ENCODE data around the gene SLC7A8.

The SLC7A8 gene

GRCh38 chr14:23160924-23161522 is 22.4 kb downstream of the SLC7A8 start:
- H3K4me1 ChIP-seq (ENCODE audit: control insufficient read depth, insufficient read depth, low read length), result peaks cover 8% of the 10 kb centered on the region
- no peaks in the 10 kb centered on the region for H3K27me3 ChIP-seq (ENCODE audit: control insufficient read depth, insufficient read depth, low read length, poor library complexity, severe bottlenecking)
- peak overlapping the region; percentile 65 for H3K27ac ChIP-seq (ENCODE audit: insufficient read depth, low read depth, low read length, poor library complexity, severe bottlenecking)
- H3K4me3 ChIP-seq (ENCODE audit: insufficient read depth, low read depth, low read length), result no peak overlapping the region
- 11 to 15% methylated on average over 11 of the region's 11 CpGs for WGBS, 2 experiments
- no peaks in the 10 kb centered on the region for H3K36me3 ChIP-seq (ENCODE audit: control insufficient read depth, insufficient read depth, low read length)
- H3K9me3 ChIP-seq (ENCODE audit: control insufficient read depth, low read length), result no peaks in the 10 kb centered on the region

- Histone ChIP-seq H3K27ac (ENCODE audit: insufficient read depth, low read depth, low read length, poor library complexity, severe bottlenecking) (no peak overlapping the region), H3K4me3 (ENCODE audit: insufficient read depth, low read depth, low read length) (no peak overlapping the region), H3K9me3 (ENCODE audit: control insufficient read depth, low read length) (no peaks in the 10 kb centered on the region), H3K27me3 (ENCODE audit: control insufficient read depth, insufficient read depth, low read length, poor library complexity, severe bottlenecking) (no peaks in the 10 kb centered on the region), H3K36me3 (ENCODE audit: control insufficient read depth, insufficient read depth, low read length) (no peaks in the 10 kb centered on the region), H3K4me1 (ENCODE audit: control insufficient read depth, insufficient read depth, low read length) (peaks cover 20% of the 10 kb centered on the region)
- WGBS, 2 experiments, result 77% methylated on average over 1 of the region's 1 CpG
Measured at GRCh38 chr14:23159532-23159931, 23.9 kb downstream of the SLC7A8 start.

- H3K4me3 ChIP-seq (ENCODE audit: insufficient read depth, low read depth, low read length), result no peak overlapping the region
- H3K36me3 ChIP-seq (ENCODE audit: control insufficient read depth, insufficient read depth, low read length), result no peaks in the 10 kb centered on the region
- H3K9me3 ChIP-seq (ENCODE audit: control insufficient read depth, low read length), result no peaks in the 10 kb centered on the region
- H3K27ac ChIP-seq (ENCODE audit: insufficient read depth, low read depth, low read length, poor library complexity, severe bottlenecking), result no peak overlapping the region
- WGBS, 2 experiments, result 80 to 100% methylated on average over 1 of the region's 2 CpGs
- no peaks in the 10 kb centered on the region for H3K27me3 ChIP-seq (ENCODE audit: control insufficient read depth, insufficient read depth, low read length, poor library complexity, severe bottlenecking)
- H3K4me1 ChIP-seq (ENCODE audit: control insufficient read depth, insufficient read depth, low read length), result peaks cover 22% of the 10 kb centered on the region
Measured at GRCh38 chr14:23158779-23159178, 24.7 kb downstream of the SLC7A8 start.

- H3K36me3 ChIP-seq (ENCODE audit: control insufficient read depth, insufficient read depth, low read length), result no peaks in the 10 kb centered on the region
- WGBS, 2 experiments, result 74 to 75% methylated on average over 10 of the region's 10 CpGs
- no peaks in the 10 kb centered on the region for H3K27me3 ChIP-seq (ENCODE audit: control insufficient read depth, insufficient read depth, low read length, poor library complexity, severe bottlenecking)
- no peak overlapping the region for H3K4me3 ChIP-seq (ENCODE audit: insufficient read depth, low read depth, low read length)
- H3K9me3 ChIP-seq (ENCODE audit: control insufficient read depth, low read length), result no peaks in the 10 kb centered on the region
- H3K27ac ChIP-seq (ENCODE audit: insufficient read depth, low read depth, low read length, poor library complexity, severe bottlenecking), result peak overlapping the region; percentile 55
- H3K4me1 ChIP-seq (ENCODE audit: control insufficient read depth, insufficient read depth, low read length), result peaks cover 21% of the 10 kb centered on the region
Measured at GRCh38 chr14:23154964-23155587, 28.4 kb downstream of the SLC7A8 start.

GRCh38 chr14:23153851-23154796 is 29.3 kb downstream of the SLC7A8 start:
- WGBS, 2 experiments, result 83 to 84% methylated on average over 27 to 28 of the region's 28 CpGs
- Histone ChIP-seq H3K4me1 (ENCODE audit: control insufficient read depth, insufficient read depth, low read length) (peaks cover 14% of the 10 kb centered on the region), H3K27me3 (ENCODE audit: control insufficient read depth, insufficient read depth, low read length, poor library complexity, severe bottlenecking) (no peaks in the 10 kb centered on the region), H3K9me3 (ENCODE audit: control insufficient read depth, low read length) (no peaks in the 10 kb centered on the region), H3K27ac (ENCODE audit: insufficient read depth, low read depth, low read length, poor library complexity, severe bottlenecking) (no peak overlapping the region), H3K36me3 (ENCODE audit: control insufficient read depth, insufficient read depth, low read length) (no peaks in the 10 kb centered on the region), H3K4me3 (ENCODE audit: insufficient read depth, low read depth, low read length) (no peak overlapping the region)

- H3K36me3 ChIP-seq (ENCODE audit: control insufficient read depth, insufficient read depth, low read length), result no peaks in the 10 kb centered on the region
Measured at GRCh38 chr14:23151342-23151741, 32.1 kb downstream of the SLC7A8 start.

GRCh38 chr14:23149745-23150144 is 33.7 kb downstream of the SLC7A8 start:
- H3K9me3 ChIP-seq (ENCODE audit: control insufficient read depth, low read length), result no peaks in the 10 kb centered on the region
- no peaks in the 10 kb centered on the region for H3K27me3 ChIP-seq (ENCODE audit: control insufficient read depth, insufficient read depth, low read length, poor library complexity, severe bottlenecking)
- no peak overlapping the region for H3K4me3 ChIP-seq (ENCODE audit: insufficient read depth, low read depth, low read length)
- peaks cover 13% of the 10 kb centered on the region for H3K4me1 ChIP-seq (ENCODE audit: control insufficient read depth, insufficient read depth, low read length)
- H3K36me3 ChIP-seq (ENCODE audit: control insufficient read depth, insufficient read depth, low read length), result no peaks in the 10 kb centered on the region
- H3K27ac ChIP-seq (ENCODE audit: insufficient read depth, low read depth, low read length, poor library complexity, severe bottlenecking), result no peak overlapping the region

More at GRCh38 chr14:23151342-23151741, 32.1 kb downstream of the SLC7A8 start:
- Histone ChIP-seq H3K27ac (ENCODE audit: insufficient read depth, low read depth, low read length, poor library complexity, severe bottlenecking) (no peak overlapping the region), H3K27me3 (ENCODE audit: control insufficient read depth, insufficient read depth, low read length, poor library complexity, severe bottlenecking) (no peaks in the 10 kb centered on the region), H3K9me3 (ENCODE audit: control insufficient read depth, low read length) (no peaks in the 10 kb centered on the region), H3K4me3 (ENCODE audit: insufficient read depth, low read depth, low read length) (no peak overlapping the region), H3K4me1 (ENCODE audit: control insufficient read depth, insufficient read depth, low read length) (peaks cover 17% of the 10 kb centered on the region)
- 92% methylated on average over 2 of the region's 2 CpGs for WGBS, 2 experiments

GRCh38 chr14:23148591-23149249 is 34.7 kb downstream of the SLC7A8 start:
- Histone ChIP-seq H3K4me1 (ENCODE audit: control insufficient read depth, insufficient read depth, low read length) (peaks cover 9% of the 10 kb centered on the region), H3K27me3 (ENCODE audit: control insufficient read depth, insufficient read depth, low read length, poor library complexity, severe bottlenecking) (no peaks in the 10 kb centered on the region), H3K36me3 (ENCODE audit: control insufficient read depth, insufficient read depth, low read length) (no peaks in the 10 kb centered on the region), H3K4me3 (ENCODE audit: insufficient read depth, low read depth, low read length) (no peak overlapping the region), H3K9me3 (ENCODE audit: control insufficient read depth, low read length) (no peaks in the 10 kb centered on the region), H3K27ac (ENCODE audit: insufficient read depth, low read depth, low read length, poor library complexity, severe bottlenecking) (no peak overlapping the region)
- WGBS, 2 experiments, result 89 to 99% methylated on average over 5 of the region's 5 CpGs

- no peaks in the 10 kb centered on the region for H3K27me3 ChIP-seq (ENCODE audit: control insufficient read depth, insufficient read depth, low read length, poor library complexity, severe bottlenecking)
- no peak overlapping the region for H3K27ac ChIP-seq (ENCODE audit: insufficient read depth, low read depth, low read length, poor library complexity, severe bottlenecking)
- peaks cover 2% of the 10 kb centered on the region for H3K36me3 ChIP-seq (ENCODE audit: control insufficient read depth, insufficient read depth, low read length)
- H3K4me1 ChIP-seq (ENCODE audit: control insufficient read depth, insufficient read depth, low read length), result peaks cover 9% of the 10 kb centered on the region
- 90 to 100% methylated on average over 1 of the region's 1 CpG for WGBS, 2 experiments
- H3K9me3 ChIP-seq (ENCODE audit: control insufficient read depth, low read length), result no peaks in the 10 kb centered on the region
- no peak overlapping the region for H3K4me3 ChIP-seq (ENCODE audit: insufficient read depth, low read depth, low read length)
Measured at GRCh38 chr14:23147676-23148075, 35.8 kb downstream of the SLC7A8 start.

GRCh38 chr14:23146980-23147379 is 36.5 kb downstream of the SLC7A8 start:
- no peak overlapping the region for H3K4me3 ChIP-seq (ENCODE audit: insufficient read depth, low read depth, low read length)
- no peaks in the 10 kb centered on the region for H3K27me3 ChIP-seq (ENCODE audit: control insufficient read depth, insufficient read depth, low read length, poor library complexity, severe bottlenecking)
- H3K4me1 ChIP-seq (ENCODE audit: control insufficient read depth, insufficient read depth, low read length), result peaks cover 9% of the 10 kb centered on the region
- peaks cover 5% of the 10 kb centered on the region for H3K36me3 ChIP-seq (ENCODE audit: control insufficient read depth, insufficient read depth, low read length)
- H3K27ac ChIP-seq (ENCODE audit: insufficient read depth, low read depth, low read length, poor library complexity, severe bottlenecking), result no peak overlapping the region
- H3K9me3 ChIP-seq (ENCODE audit: control insufficient read depth, low read length), result no peaks in the 10 kb centered on the region
- 90 to 97% methylated on average over 4 of the region's 4 CpGs for WGBS, 2 experiments

All from ectodermal cell (in vitro differentiated cells).